HG03442 (cell line): ENCODE measurements around the gene NAALADL1.
"Not testable (repeated sequence)": the region's sequence is repeated elsewhere in the genome, so short reads cannot be mapped to it uniquely, and the experiment has no call there.

ENCODE experiments used
- ATAC-seq: cut with Tn5 transposase; IDR thresholded peaks from one replicate; pipeline ENCODE4 v1.9.1; 2021; ENCODE audit warnings: mild to moderate bottlenecking, moderate library complexity; ENCODE audit not compliant: unreplicated experiment

Gene NAALADL1

GRCh38 chr11:65051398-65051858, 6.9 kb downstream of the NAALADL1 start:
- ATAC-seq, result no peak

- no peak for ATAC-seq
These were observed 10.6 kb downstream of the NAALADL1 start for GRCh38 chr11:65047581-65048422.

GRCh38 chr11:65045728-65046127, 12.6 kb downstream of the NAALADL1 start:
- no peak for ATAC-seq

GRCh38 chr11:65045061-65045460, 13.3 kb downstream of the NAALADL1 start:
- no peak for ATAC-seq

- ATAC-seq, result no peak
These were observed 14.4 kb downstream of the NAALADL1 start for GRCh38 chr11:65043881-65044501.

GRCh38 chr11:65042891-65043290, 15.5 kb downstream of the NAALADL1 start:
- no peak for ATAC-seq

GRCh38 chr11:65040847-65041622, 17.3 kb downstream of the NAALADL1 start, which contains the start of gene SAC3D1:
Gene SAC3D1, plus strand, starts transcription at chr11:65041210. Its CDS starts 83 bp downstream, at chr11:65041293.
- ATAC-seq, result peak; percentile 84

- no peak for ATAC-seq
These were observed 17.9 kb downstream of the NAALADL1 start for GRCh38 chr11:65040520-65040846.

- ATAC-seq, result no peak
These were observed 21.4 kb downstream of the NAALADL1 start for GRCh38 chr11:65036931-65037330.

GRCh38 chr11:65035579-65035978, 22.8 kb downstream of the NAALADL1 start:
- no peak for ATAC-seq

GRCh38 chr11:65034423-65034822, 23.9 kb downstream of the NAALADL1 start:
- ATAC-seq, result no peak

GRCh38 chr11:65032216-65032615, 26.1 kb downstream of the NAALADL1 start:
- no peak for ATAC-seq

GRCh38 chr11:65027213-65028067, 30.9 kb downstream of the NAALADL1 start, which contains the start of gene SNX15:
Gene SNX15, plus strand, starts transcription at chr11:65027439. Its CDS starts 99 bp downstream, at chr11:65027538.
- peak; percentile 84 for ATAC-seq

GRCh38 chr11:65026810-65027209, 31.5 kb downstream of the NAALADL1 start:
- no peak for ATAC-seq

- not testable (repeated sequence) for ATAC-seq
These were observed 34.9 kb downstream of the NAALADL1 start for GRCh38 chr11:65023502-65023901.

GRCh38 chr11:65021509-65021908, 36.8 kb downstream of the NAALADL1 start:
- no peak for ATAC-seq

- ATAC-seq, result no peak
These were observed 37.4 kb downstream of the NAALADL1 start for GRCh38 chr11:65021003-65021402.

- ATAC-seq, result no peak
These were observed 38.5 kb downstream of the NAALADL1 start for GRCh38 chr11:65019824-65020223.

- no peak for ATAC-seq
These were observed 40.4 kb downstream of the NAALADL1 start for GRCh38 chr11:65017937-65018336.

- ATAC-seq, result no peak
These were observed 41.6 kb downstream of the NAALADL1 start for GRCh38 chr11:65016705-65017104.
